Body of pancreas (tissue), 4 donors: Measurements from ENCODE around the gene NECTIN2. TPM values are rescaled to one million over a fixed set of nuclear protein-coding genes. Genes with fewer than 3 reads are reported as not detected.

ENCODE experiments used
- ATAC-seq: fragments of 150-250 bp; one replicate; pipeline ENCODE4 v1.9.1; 2016
- DNase-seq, 4 donors: peaks; one replicate each; pipeline ENCODE4 v3.0.0-alpha.2; 2019
- H3K27ac ChIP-seq, 4 donors: fragments of 200-600 bp; sonication (generic); 1 replicate in 3 of 4; 2 replicates in 1 of 4; pipeline versions ENCODE4 v1.5.1 to v1.6.1; 2016 to 2019; ENCODE audit warnings: mild to moderate bottlenecking in 1 of 4, mixed read lengths in 1 of 4, moderate library complexity in 1 of 4
- H3K27me3 ChIP-seq, 2 donors: fragments of 200-600 bp; sonication (generic); one replicate each; pipeline ENCODE4 v1.6.0; 2016; ENCODE audit warnings: mild to moderate bottlenecking in 1 of 2
- H3K36me3 ChIP-seq, 2 donors: fragments of 200-600 bp; sonication (generic); replicated peaks in 1 of 2; 2 replicates each; pipeline ENCODE4 v1.5.1; 2016; ENCODE audit warnings: low read depth in 2 of 2; ENCODE audit not compliant: insufficient read depth in 1 of 2
- H3K4me1 ChIP-seq: fragments of 200-600 bp; sonication (generic); one replicate; pipeline ENCODE4 v1.6.0; 2016
- H3K4me3 ChIP-seq, 2 donors: fragments of 200-600 bp; sonication (generic); 1 replicate in 1 of 2; 2 replicates in 1 of 2; pipeline ENCODE4 v1.5.1; 2016 to 2019
- H3K9me3 ChIP-seq, 3 donors: fragments of 200-600 bp; sonication (generic); 1 replicate in 2 of 3; 2 replicates in 1 of 3; pipeline ENCODE4 v1.5.1; 2016
- POLR2A ChIP-seq, 3 donors: fragments of 450-650 bp; IDR thresholded peaks; one replicate each; pipeline ENCODE4 v1.6.1; 2016; ENCODE audit warnings: antibody characterized with exemption in 3 of 3, mild to moderate bottlenecking in 2 of 3
- WGBS, 2 donors: methylation state at CpG; one replicate each; pipeline ENCODE4 v1.1.5; 2017; 5-methylcytosine and 5-hydroxymethylcytosine counted together
- intact Hi-C: fragments of 100-400 bp; cut with DNase I; formaldehyde crosslinking; loops from one replicate; pipeline ENCODE4 v1.15.1; 2023
- total RNA-seq, 2 donors: library from RNA; depleted of rRNA; stranded (reverse); fragments of >200 nt; gene quantifications; one replicate each; pipeline ENCODE4 v1.1.0, GENCODE V29; 2016
- TF ChIP-seq, protein P1 (sequence below), 7 experiments: fragments of 450-650 bp in 4 of 7; fragments of 200-600 bp in 3 of 7; sonication (generic) in 3 of 7; IDR thresholded peaks; one replicate each; pipeline ENCODE4 v1.5.1; 2016 to 2019; ENCODE audit warnings: antibody characterized with exemption in 7 of 7

Gene NECTIN2
- total RNA-seq, 2 donors from 2014 or later, result 54.0 to 137 TPM

DNA sequence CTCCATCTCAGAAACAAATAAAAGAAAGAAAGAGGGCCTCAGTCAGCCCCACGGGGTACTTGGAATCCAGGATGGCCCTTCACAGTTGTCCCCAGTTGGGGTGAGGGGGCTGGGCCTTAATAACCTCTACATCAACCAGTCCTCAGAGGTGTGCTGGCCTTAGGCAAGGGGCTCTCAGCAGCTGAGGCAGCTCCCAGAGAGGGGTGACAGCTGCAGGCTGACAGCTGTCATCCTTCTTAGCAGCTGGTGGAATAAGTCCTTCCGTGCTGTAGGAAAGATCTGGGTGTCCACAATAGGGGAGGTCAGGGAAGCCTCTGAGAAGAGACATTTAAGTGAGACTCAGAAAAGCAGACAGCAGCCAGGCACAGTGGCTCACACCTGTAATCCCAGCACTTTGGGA is 29.8 kb upstream of the NECTIN2 start:
- 81% methylated on average over 2 of the region's 2 CpGs for WGBS, 2 donors
- TF ChIP-seq POLR2A (IDR thresholded peaks at IDR 0.05), result no peak
- TF ChIP-seq, protein P1, sequence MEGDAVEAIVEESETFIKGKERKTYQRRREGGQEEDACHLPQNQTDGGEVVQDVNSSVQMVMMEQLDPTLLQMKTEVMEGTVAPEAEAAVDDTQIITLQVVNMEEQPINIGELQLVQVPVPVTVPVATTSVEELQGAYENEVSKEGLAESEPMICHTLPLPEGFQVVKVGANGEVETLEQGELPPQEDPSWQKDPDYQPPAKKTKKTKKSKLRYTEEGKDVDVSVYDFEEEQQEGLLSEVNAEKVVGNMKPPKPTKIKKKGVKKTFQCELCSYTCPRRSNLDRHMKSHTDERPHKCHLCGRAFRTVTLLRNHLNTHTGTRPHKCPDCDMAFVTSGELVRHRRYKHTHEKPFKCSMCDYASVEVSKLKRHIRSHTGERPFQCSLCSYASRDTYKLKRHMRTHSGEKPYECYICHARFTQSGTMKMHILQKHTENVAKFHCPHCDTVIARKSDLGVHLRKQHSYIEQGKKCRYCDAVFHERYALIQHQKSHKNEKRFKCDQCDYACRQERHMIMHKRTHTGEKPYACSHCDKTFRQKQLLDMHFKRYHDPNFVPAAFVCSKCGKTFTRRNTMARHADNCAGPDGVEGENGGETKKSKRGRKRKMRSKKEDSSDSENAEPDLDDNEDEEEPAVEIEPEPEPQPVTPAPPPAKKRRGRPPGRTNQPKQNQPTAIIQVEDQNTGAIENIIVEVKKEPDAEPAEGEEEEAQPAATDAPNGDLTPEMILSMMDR (IDR thresholded peaks at IDR 0.05), result no peak
- ATAC-seq (no peak), DNase-seq (no peak)
- no peaks in the 10 kb centered on the region for H3K36me3 ChIP-seq
- no peaks in the 10 kb centered on the region for H3K4me1 ChIP-seq
- intact Hi-C loops, result no loop called here
- H3K9me3 ChIP-seq, result no peaks in the 10 kb centered on the region
- no peak overlapping the region for H3K4me3 ChIP-seq
- H3K27ac ChIP-seq, result no peak overlapping the region
- H3K27me3 ChIP-seq, result no peaks in the 10 kb centered on the region

DNA sequence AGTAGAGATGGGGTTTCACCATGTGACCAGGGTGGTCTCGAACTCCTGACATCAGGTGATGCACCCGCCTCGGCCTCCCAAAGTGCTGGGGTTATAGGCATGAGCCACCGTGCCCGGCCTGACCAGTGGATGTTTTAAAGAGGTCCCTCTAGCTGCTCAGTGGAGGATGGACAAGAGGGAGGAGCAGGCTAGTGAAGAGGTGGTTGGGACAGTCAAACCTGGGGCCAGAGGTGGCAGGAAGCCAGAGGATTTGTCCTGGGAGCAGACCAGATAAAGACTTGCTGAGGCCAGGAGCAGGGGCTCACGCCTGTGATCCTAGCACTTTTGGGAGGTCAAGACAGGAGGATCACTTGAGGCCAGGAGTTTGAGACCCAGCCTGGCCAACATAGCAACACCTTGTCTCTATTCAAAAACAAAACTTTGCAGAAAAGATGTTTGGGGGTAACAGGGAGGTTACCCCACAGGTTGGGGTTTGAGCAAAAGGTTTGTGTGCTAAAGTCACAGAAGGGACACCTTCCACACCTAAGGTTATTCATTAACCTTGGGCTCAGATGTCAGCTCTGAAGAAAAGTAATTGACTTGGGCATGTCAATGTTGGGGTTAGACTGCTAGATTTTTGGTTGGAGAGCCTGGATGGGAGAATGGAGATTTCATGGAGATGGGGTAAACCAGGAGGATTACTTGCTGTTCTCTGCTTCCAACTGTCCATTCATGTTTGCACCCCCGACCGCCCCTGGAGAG is 28.2 kb upstream of the NECTIN2 start:
- DNase-seq (no peak), ATAC-seq (no peak)
- Histone ChIP-seq H3K27me3 (no peaks in the 10 kb centered on the region), H3K4me3 (no peak overlapping the region), H3K36me3 (no peaks in the 10 kb centered on the region), H3K9me3 (no peaks in the 10 kb centered on the region), H3K4me1 (peaks cover 1% of the 10 kb centered on the region), H3K27ac (no peak overlapping the region)
- TF ChIP-seq, protein P1 (IDR thresholded peaks at IDR 0.05), result no peak
- TF ChIP-seq POLR2A (IDR thresholded peaks at IDR 0.05), result no peak
- intact Hi-C loops, result no loop called here
- 88 to 94% methylated on average over 8 of the region's 8 CpGs for WGBS, 2 donors

DNA sequence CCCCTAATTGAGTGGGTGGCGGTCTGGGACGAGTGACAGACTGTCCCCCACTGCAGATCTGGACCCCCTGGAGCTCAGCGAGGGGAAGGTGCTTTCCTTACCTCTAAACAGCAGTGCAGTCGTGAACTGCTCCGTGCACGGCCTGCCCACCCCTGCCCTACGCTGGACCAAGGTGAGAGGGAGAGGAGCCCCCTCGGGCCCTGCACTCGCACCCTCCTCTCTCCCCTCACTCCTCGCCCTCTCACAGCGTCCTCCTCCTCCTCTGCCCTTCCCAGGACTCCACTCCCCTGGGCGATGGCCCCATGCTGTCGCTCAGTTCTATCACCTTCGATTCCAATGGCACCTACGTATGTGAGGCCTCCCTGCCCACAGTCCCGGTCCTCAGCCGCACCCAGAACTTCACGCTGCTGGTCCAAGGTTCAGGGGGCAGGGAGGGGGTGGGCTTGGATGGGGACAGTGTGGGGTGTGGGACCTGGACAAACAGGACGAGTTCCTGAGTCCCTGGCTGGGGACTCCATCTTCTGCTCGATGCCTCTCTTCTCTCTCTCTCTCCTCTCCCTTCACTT is 27.5 kb upstream of the NECTIN2 start:
- Histone ChIP-seq H3K9me3 (no peaks in the 10 kb centered on the region), H3K4me1 (peaks cover 8% of the 10 kb centered on the region), H3K27me3 (no peaks in the 10 kb centered on the region), H3K36me3 (no peaks in the 10 kb centered on the region), H3K4me3 (no peak overlapping the region), H3K27ac (no peak overlapping the region)
- no peak for TF ChIP-seq POLR2A (IDR thresholded peaks at IDR 0.05)
- TF ChIP-seq, protein P1 (IDR thresholded peaks at IDR 0.05), result no peak
- WGBS, 2 donors, result 85 to 86% methylated on average over 18 to 20 of the region's 20 CpGs
- DNase-seq (no peak), ATAC-seq (no peak)
- intact Hi-C loops, result no loop called here

DNA sequence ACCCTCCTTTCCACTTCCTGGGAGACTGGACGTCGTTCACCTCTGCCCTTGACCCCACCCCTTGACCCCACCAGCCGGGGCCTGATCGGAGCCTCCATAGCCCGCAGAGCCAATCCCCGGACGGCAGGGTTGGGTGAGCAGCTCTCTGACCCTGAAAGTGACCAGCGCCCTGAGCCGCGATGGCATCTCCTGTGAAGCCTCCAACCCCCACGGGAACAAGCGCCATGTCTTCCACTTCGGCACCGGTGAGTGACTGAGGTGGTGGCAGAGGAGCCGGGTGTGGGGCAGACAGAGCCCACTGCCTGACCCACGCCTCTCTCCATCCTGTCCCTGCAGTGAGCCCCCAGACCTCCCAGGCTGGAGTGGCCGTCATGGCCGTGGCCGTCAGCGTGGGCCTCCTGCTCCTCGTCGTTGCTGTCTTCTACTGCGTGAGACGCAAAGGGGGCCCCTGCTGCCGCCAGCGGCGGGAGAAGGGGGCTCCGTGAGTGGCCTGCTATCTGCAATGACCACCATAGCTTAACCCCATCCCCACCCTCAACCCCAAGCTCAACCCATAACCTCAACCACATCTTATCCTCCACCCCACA is 26.8 kb upstream of the NECTIN2 start:
- WGBS, 2 donors, result 93 to 95% methylated on average over 14 to 27 of the region's 28 CpGs
- Histone ChIP-seq H3K4me3 (no peak overlapping the region), H3K27ac (no peak overlapping the region), H3K27me3 (no peaks in the 10 kb centered on the region), H3K9me3 (no peaks in the 10 kb centered on the region), H3K36me3 (no peaks in the 10 kb centered on the region), H3K4me1 (peaks cover 16% of the 10 kb centered on the region)
- TF ChIP-seq, protein P1 (IDR thresholded peaks at IDR 0.05), result no peak
- no peak for TF ChIP-seq POLR2A (IDR thresholded peaks at IDR 0.05)
- intact Hi-C loops, result no loop called here
- no peak for ATAC-seq
- no peak for DNase-seq
